AG09309 (cell line): ENCODE results near the gene DEFB113.

Source experiments
- DNase-seq: peaks from one replicate; pipeline ENCODE4 v3.0.0-alpha.2; 2010; ENCODE audit warnings: low read depth
- H3K4me3 ChIP-seq: 2 replicates; pipeline ENCODE4 v1.5.1; 2011; ENCODE audit warnings: mild to moderate bottlenecking, low read depth, low read length, moderate library complexity; ENCODE audit not compliant: control insufficient read depth
- TF ChIP-seq, protein P1 (sequence below): IDR thresholded peaks from 2 replicates; pipeline ENCODE4 v1.5.1; 2011; ENCODE audit warnings: mild to moderate bottlenecking, low read depth, low read length, inconsistent platforms; ENCODE audit not compliant: insufficient read depth, control insufficient read depth; ENCODE audit errors: missing control alignments

DEFB113 gene

DNA sequence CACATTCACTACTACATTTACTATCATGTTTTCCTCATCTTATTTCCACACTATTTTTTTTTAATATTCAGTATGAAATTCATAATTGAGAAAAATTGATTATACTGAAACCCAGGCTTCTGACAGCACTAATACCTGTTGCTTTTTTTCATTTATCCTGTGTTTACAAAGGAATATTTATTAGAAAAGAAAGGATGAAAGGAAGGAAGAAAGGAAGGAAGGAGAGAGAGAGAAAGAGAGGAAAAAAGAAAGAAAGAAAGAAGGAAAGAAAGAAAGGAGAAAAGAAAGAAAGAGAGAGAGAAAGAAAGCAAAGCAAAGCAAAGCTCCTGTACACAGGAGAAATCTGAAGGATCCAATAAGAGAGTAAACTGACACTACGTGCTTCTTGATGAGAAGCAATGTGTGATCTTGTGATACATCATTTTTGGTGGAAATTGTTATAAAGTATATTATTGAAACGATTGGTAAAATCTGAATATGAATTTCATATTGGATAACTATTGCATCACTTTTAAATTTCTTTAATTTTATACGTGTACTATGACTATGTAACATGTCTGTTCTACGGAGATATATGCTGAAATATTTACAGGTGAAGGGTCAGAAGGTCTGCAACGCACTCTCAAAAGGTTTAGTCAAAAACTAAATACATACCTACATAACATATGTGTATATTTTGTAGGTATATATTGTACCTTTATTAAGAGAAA lies 49.3 kb downstream of the DEFB113 start:
- TF ChIP-seq, protein P1, sequence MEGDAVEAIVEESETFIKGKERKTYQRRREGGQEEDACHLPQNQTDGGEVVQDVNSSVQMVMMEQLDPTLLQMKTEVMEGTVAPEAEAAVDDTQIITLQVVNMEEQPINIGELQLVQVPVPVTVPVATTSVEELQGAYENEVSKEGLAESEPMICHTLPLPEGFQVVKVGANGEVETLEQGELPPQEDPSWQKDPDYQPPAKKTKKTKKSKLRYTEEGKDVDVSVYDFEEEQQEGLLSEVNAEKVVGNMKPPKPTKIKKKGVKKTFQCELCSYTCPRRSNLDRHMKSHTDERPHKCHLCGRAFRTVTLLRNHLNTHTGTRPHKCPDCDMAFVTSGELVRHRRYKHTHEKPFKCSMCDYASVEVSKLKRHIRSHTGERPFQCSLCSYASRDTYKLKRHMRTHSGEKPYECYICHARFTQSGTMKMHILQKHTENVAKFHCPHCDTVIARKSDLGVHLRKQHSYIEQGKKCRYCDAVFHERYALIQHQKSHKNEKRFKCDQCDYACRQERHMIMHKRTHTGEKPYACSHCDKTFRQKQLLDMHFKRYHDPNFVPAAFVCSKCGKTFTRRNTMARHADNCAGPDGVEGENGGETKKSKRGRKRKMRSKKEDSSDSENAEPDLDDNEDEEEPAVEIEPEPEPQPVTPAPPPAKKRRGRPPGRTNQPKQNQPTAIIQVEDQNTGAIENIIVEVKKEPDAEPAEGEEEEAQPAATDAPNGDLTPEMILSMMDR, result no peak
- no peak for DNase-seq
- no peak overlapping the region for H3K4me3 ChIP-seq

DNA sequence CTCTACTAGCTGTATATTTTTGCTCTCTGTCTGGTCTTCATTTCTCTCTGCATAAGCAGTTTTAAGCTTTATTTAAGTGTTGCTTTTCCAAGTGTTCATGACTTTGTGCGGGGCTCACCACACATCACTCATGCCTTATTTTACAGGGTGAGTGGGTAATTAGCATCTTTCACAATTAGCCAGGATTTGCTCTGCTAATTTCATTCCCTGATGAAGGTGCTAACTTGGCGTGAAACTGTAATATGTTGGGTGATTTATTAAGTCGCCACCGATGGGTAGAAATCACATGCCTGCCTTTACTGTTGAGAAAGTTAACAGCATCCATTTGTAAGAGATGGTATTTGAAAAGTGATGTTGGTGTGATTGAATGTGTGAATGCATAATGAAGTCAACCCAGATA lies 50.2 kb downstream of the DEFB113 start:
- H3K4me3 ChIP-seq, result no peak overlapping the region
- no peak for DNase-seq
- TF ChIP-seq, protein P1, result no peak

DNA sequence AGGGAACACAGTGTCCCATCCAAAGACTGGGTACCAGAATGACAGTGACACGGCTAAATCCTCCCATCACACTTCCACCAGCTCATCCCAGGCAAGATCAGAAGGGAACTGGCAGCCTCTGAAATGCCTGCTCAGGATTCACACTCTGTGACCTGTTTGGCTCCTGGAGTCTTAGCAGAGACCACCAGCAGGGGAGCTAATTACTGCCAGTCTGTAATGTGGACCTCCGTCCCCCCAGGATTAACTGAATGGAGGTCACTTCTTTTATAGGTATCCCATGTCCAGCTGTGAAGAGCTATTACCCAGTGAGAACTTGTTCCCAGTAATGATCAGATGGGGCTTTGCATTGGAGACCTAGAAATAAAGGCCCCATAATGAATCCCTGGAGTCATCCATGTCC lies 50.6 kb downstream of the DEFB113 start:
- DNase-seq, result no peak
- H3K4me3 ChIP-seq, result no peak overlapping the region
- TF ChIP-seq, protein P1, result no peak
